GM10248 (cell line): Measurements from ENCODE around the gene PIK3IP1.
"Not testable (repeated sequence)": the region's sequence is repeated elsewhere in the genome, so short reads cannot be mapped to it uniquely, and the experiment has no call there.

Source experiments
- CTCF ChIA-PET: fragments of 300-600 bp; sonication (Branson Sonifier 250); formaldehyde crosslinking; extraction: SDS; loops from one replicate; lab custom pipeline; 2021; ENCODE audit warnings: antibody characterized with exemption; lab: Yijun Ruan, JAX
- POLR2A ChIA-PET: fragments of 350-650 bp; sonication (Branson Sonifier 250); formaldehyde crosslinking; extraction: SDS; loops from one replicate; lab custom pipeline; 2020; ENCODE audit warnings: antibody characterized with exemption; lab: Yijun Ruan, JAX
- DNase-seq: peaks from one replicate; pipeline ENCODE4 v3.0.0; 2012; ENCODE audit errors: extremely low spot score
- CTCF ChIP-seq: IDR thresholded peaks from 2 replicates; pipeline ENCODE4 v1.5.1; 2012; ENCODE audit warnings: mild to moderate bottlenecking, low read depth; ENCODE audit errors: extremely low read depth, missing control alignments, control extremely low read depth

Gene PIK3IP1

GRCh38 chr22:31243339-31244045 lies 48.8 kb downstream of the PIK3IP1 start:
- TF ChIP-seq CTCF = no peak
- CTCF ChIA-PET = interaction anchor here (0.9 to 19.2 kb wide), 6 partner anchors 11 to 70 kb away, joined by 3 to 156 read pairs (median 10); partner anchors contain the start of gene LIMK2
- POLR2A ChIA-PET = no interaction called here
- no peak for DNase-seq

- no peak for DNase-seq
- no peak for TF ChIP-seq CTCF
- CTCF ChIA-PET = interaction anchor here (0.9 to 19.2 kb wide), 5 partner anchors 11 to 71 kb away, joined by 3 to 156 read pairs (median 14); no protein-coding TSS in a partner anchor
- POLR2A ChIA-PET = no interaction called here
These were observed 50.4 kb downstream of the PIK3IP1 start for GRCh38 chr22:31241936-31242335.

GRCh38 chr22:31241200-31241599 lies 51.1 kb downstream of the PIK3IP1 start:
- no peak for DNase-seq
- POLR2A ChIA-PET = no interaction called here
- TF ChIP-seq CTCF = no peak
- CTCF ChIA-PET = interaction anchor here (0.9 to 19.2 kb wide), 4 partner anchors 10 to 72 kb away, joined by 3 to 156 read pairs (median 23); no protein-coding TSS in a partner anchor

- no peak for TF ChIP-seq CTCF
- POLR2A ChIA-PET = no interaction called here
- no peak for DNase-seq
- CTCF ChIA-PET = interaction anchor here (1.1 to 19.2 kb wide), 10 partner anchors 8 to 74 kb away, joined by 3 to 156 read pairs (median 8); partner anchors contain the start of gene LIMK2
These were observed 52.4 kb downstream of the PIK3IP1 start for GRCh38 chr22:31239771-31240370.

GRCh38 chr22:31238057-31238456 lies 54.2 kb downstream of the PIK3IP1 start:
- POLR2A ChIA-PET = no interaction called here
- TF ChIP-seq CTCF = no peak
- DNase-seq = peak; percentile 42
- CTCF ChIA-PET = interaction anchor here (2.5 to 3.5 kb wide), 2 partner anchors 12 to 26 kb away, joined by 8 to 10 read pairs; partner anchors contain the start of gene LIMK2

GRCh38 chr22:31236044-31236443 lies 56.2 kb downstream of the PIK3IP1 start:
- CTCF ChIA-PET = interaction anchor here (1.0 to 1.8 kb wide), 2 partner anchors 17 to 37 kb away, joined by 4 to 5 read pairs; no protein-coding TSS in a partner anchor
- DNase-seq, POLR2A ChIA-PET: not testable (repeated sequence)
